Measurements from ENCODE around the gene ANO10.
"Not testable (repeated sequence)": the region's sequence is repeated elsewhere in the genome, so short reads cannot be mapped to it uniquely, and the experiment has no call there.

Gene ANO10

GRCh38 chr3:43580181-43580580 is 41.6 kb downstream of the ANO10 start:
- no peak for DNase-seq (ENCODE audit: low spot score)

GRCh38 chr3:43573576-43573975 is 48.2 kb downstream of the ANO10 start:
- DNase-seq (ENCODE audit: low spot score) = no peak

- not testable (repeated sequence) for DNase-seq (ENCODE audit: low spot score)
Measured at GRCh38 chr3:43565661-43566341, 56.0 kb downstream of the ANO10 start.

DNA sequence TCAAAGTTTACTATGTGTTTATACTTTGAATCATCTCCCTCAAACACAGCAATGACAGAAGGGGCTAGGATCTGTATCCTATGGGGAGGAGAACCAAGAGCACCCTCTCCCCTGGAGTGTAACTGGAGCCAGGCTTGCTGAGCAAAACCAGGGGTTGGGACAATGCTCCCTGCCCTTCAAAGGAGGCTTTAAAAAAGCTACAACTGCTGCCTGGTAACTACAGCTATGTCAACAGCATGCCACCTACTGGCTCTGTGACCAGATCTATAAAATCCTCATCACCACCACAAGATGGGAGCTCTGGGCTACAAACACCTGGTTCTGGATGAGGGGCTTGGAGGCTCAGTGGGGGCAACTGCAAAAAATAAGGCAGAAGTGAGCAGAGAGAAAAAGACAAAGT is 61.9 kb downstream of the ANO10 start:
- DNase-seq (ENCODE audit: low spot score) = no peak

DNA sequence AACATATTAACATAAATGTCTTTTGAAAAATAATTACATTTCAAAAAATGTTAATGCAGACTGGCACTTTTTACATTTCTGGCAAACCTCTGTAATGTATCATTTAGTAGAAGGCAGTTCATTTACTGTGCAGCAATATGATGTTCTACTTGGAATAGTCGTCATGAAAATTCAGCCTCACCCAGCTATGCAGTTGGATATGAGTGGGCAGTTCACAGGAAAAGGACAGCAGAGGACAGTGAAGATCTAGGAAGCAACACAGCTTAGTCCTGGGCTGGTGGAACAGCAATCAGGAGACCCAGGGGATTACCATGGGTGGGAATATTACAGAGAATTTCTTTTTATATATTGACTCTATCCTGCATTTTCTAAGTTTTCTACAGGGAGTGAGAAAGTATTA is 63.6 kb downstream of the ANO10 start:
- no peak for DNase-seq (ENCODE audit: low spot score)

- DNase-seq (ENCODE audit: low spot score) = no peak
Measured at GRCh38 chr3:43549626-43550290, 72.1 kb downstream of the ANO10 start.

GRCh38 chr3:43544277-43544676 is 77.5 kb downstream of the ANO10 start:
- DNase-seq (ENCODE audit: low spot score) = peak; percentile 64

- no peak for DNase-seq (ENCODE audit: low spot score)
Measured at GRCh38 chr3:43542328-43543043, 79.3 kb downstream of the ANO10 start.

DNA sequence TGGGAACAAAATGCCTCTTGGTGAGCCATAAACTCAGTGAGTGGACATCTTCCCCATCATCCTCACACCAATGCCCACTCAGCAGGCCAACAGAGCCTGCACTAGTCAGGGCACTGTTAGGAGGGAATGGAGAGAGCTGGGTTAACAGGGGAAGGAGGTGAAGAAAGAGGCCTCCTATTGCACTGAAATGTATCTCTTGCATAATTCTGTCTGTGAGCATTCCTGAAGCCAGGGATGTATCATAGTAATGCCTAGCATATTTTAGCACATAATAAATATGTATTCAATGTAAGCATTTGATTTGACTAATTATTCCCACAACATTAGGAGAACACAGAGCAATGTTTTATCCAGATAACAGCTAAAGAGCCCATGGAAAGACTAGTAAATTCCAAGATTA is 81.2 kb downstream of the ANO10 start:
- DNase-seq (ENCODE audit: low spot score) = no peak

DNA sequence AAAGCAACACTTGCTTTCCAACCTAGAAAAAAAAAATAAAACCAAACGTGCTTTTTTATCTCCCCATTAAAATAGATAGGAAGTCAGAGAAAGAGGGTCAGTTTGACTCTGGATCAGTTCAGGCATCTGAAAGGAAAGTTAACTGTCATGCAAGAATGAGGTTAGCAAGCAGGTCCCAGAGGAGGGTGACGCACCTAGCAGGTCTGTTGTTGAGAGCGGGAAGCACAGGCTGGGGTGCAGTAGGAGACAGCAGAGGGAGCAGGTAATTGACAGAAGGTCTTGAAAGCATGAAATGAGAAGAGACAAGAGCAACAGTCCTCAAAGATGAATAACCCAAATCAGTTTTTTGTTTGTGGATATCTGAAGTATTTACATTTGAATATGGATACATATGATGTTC is 82.5 kb downstream of the ANO10 start:
- DNase-seq (ENCODE audit: low spot score) = no peak

DNA sequence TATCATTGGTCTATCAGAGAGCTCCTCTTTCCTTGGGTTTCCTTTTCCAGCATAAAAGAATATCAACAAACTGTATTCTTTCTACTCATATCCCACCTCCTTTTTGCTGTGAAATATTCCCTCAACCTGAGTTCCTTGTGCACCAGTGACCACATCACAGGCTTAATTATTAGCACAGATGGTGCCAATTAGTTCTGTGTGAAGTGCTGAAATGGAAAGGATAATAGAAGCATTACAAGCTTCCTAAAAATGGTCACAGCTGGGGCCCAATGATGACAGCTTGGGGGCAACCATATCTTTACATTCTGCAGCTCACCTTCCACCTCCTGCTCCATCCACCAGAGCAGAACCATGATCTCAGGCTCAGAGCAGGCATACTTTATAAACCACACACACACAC is 84.6 kb downstream of the ANO10 start:
- no peak for DNase-seq (ENCODE audit: low spot score)

- DNase-seq (ENCODE audit: low spot score) = no peak
Measured at GRCh38 chr3:43534675-43535074, 87.1 kb downstream of the ANO10 start.

DNA sequence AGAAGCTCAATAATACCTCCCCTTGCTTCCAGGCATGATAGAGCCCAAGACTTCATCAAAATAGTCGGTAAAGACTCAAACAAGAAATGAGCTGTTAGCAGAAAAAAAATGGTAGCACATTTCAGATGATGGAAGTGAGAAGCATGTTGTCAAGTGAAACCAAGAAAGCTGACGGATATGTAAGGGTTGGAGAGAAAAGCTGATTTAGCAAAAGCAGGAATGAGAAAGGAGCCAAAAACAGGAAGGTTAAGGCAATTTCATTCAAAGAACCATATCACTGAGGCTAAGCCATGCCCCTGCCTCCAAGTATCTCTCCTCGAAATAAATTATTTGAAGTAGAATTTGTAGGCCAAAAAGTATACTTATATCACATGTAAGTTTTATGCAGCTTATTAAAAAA is 88.8 kb downstream of the ANO10 start:
- DNase-seq (ENCODE audit: low spot score) = no peak

DNA sequence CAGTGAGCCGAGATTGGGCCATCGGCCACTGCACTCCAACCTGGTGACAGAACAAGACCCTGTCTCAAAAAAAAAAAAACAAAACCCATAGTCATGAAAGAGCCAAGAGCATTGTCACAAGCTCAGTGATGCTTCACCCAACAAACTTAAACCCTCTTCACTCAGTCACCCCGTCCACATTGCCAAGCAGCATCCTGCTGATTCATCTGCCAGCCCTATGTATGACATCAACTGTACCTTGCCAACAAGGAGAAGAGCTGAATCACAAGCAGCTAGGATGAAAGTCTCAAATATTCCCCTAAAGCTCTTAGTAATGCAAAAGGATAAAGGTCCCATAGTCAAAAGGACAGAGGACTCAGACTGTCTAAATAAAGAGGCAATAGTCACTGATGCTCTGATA is 90.0 kb downstream of the ANO10 start:
- no peak for DNase-seq (ENCODE audit: low spot score)

- no peak for DNase-seq (ENCODE audit: low spot score)
Measured at GRCh38 chr3:43528498-43529099, 93.2 kb downstream of the ANO10 start.

DNA sequence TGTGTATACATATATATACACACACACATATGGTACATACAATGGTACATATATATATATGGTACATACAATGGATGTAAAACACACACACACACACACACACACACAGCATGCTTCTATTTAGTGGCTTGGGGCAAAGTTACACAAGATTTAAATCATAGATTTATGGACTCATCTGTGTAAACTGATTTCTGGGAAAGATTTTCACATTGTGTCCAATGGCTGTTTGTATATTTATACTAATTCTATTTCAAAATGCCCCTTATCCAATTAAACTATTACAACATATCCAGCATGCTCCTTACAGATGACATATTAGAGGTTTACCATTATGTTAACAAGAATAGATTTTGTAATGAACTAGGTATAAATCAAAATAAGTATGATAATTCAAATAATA is 94.9 kb downstream of the ANO10 start:
- DNase-seq (ENCODE audit: low spot score) = no peak

- no peak for DNase-seq (ENCODE audit: low spot score)
Measured at GRCh38 chr3:43525941-43526607, 95.7 kb downstream of the ANO10 start.

- DNase-seq (ENCODE audit: low spot score) = no peak
Measured at GRCh38 chr3:43525386-43525785, 96.4 kb downstream of the ANO10 start.

- DNase-seq (ENCODE audit: low spot score) = no peak
Measured at GRCh38 chr3:43523454-43524053, 98.3 kb downstream of the ANO10 start.

DNA sequence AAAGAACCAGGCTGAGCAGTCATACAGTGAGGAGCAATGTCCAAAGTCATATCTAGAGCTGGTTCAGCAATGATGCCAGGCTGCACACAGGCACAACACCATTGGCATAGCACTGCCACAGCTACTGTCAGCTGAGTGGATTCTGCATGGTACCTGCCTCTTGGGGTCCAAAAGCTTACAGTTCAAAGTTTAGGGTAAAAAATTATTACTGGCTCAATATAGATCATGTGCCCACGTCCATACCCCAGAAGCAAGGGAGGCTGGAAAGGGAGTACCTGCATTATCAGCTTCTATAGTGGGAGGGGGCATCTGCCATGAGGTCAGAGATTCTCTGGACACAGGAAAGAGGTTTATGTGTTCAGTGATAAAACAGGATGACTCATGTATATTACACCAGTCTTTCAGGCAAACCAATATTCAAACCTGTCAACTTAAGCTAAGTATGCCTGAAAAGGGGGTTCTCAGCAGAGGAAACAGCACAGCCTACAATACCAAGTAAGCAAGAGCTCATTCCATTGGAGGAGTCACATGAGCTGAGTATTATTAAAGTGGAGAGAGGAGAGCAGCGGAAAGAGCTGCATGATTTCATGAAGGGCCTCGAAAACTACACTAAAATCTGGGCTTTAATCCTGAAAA is 99.0 kb downstream of the ANO10 start:
- no peak for DNase-seq (ENCODE audit: low spot score)

- DNase-seq (ENCODE audit: low spot score) = no peak
Measured at GRCh38 chr3:43521941-43522340, 99.9 kb downstream of the ANO10 start.
